Measurements from ENCODE around the gene PLEKHF1.

GRCh38 chr19:29675120-29675649 lies 9.9 kb downstream of the PLEKHF1 start:
- TF ChIP-seq, protein P1, sequence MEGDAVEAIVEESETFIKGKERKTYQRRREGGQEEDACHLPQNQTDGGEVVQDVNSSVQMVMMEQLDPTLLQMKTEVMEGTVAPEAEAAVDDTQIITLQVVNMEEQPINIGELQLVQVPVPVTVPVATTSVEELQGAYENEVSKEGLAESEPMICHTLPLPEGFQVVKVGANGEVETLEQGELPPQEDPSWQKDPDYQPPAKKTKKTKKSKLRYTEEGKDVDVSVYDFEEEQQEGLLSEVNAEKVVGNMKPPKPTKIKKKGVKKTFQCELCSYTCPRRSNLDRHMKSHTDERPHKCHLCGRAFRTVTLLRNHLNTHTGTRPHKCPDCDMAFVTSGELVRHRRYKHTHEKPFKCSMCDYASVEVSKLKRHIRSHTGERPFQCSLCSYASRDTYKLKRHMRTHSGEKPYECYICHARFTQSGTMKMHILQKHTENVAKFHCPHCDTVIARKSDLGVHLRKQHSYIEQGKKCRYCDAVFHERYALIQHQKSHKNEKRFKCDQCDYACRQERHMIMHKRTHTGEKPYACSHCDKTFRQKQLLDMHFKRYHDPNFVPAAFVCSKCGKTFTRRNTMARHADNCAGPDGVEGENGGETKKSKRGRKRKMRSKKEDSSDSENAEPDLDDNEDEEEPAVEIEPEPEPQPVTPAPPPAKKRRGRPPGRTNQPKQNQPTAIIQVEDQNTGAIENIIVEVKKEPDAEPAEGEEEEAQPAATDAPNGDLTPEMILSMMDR (IDR thresholded peaks at IDR 0.05 in 4 of 5, conservative IDR thresholded peaks at IDR 0.05 in 1 of 5) = no peak
- TF ChIP-seq POLR2A (IDR thresholded peaks at IDR 0.05) = no peak

All from gastrocnemius medialis (tissue), 4 donors.